SW480 (cell line): ENCODE measurements around the gene NEURL4.
"Not testable (repeated sequence)": the region's sequence is repeated elsewhere in the genome, so short reads cannot be mapped to it uniquely, and the experiment has no call there.

Experiments
- DNase-seq: peaks from one replicate; pipeline ENCODE4 v3.0.0-alpha.2; 2016; ENCODE audit warnings: low spot score

NEURL4 gene

GRCh38 chr17:7328840-7329373, at the start of gene NEURL4:
NEURL4 (minus strand) TSS chr17:7329335; CDS start chr17:7329312, 23 bp downstream.
- no peak for DNase-seq

GRCh38 chr17:7374353-7374752, 45.2 kb upstream of the NEURL4 start:
- no peak for DNase-seq

- DNase-seq = no peak
Observed at GRCh38 chr17:7370853-7371252, 41.7 kb upstream of the NEURL4 start.

- DNase-seq = no peak
Observed at GRCh38 chr17:7369825-7370224, 40.7 kb upstream of the NEURL4 start.

- not testable (repeated sequence) for DNase-seq
Observed at GRCh38 chr17:7368599-7368994, 39.5 kb upstream of the NEURL4 start.

- no peak for DNase-seq
Observed at GRCh38 chr17:7367918-7368598, 38.9 kb upstream of the NEURL4 start.

- no peak for DNase-seq
Observed at GRCh38 chr17:7367083-7367482, 37.9 kb upstream of the NEURL4 start.

- DNase-seq = not testable (repeated sequence)
Observed at GRCh38 chr17:7365963-7366362, 36.8 kb upstream of the NEURL4 start.

- no peak for DNase-seq
Observed at GRCh38 chr17:7363311-7363710, 34.2 kb upstream of the NEURL4 start.

GRCh38 chr17:7361906-7362305, 32.8 kb upstream of the NEURL4 start:
- no peak for DNase-seq

GRCh38 chr17:7357381-7357780, 28.2 kb upstream of the NEURL4 start:
- DNase-seq = no peak

GRCh38 chr17:7356756-7357155, 27.6 kb upstream of the NEURL4 start:
- DNase-seq = no peak

- DNase-seq = peak; percentile 75
Observed at GRCh38 chr17:7356072-7356549, 27.0 kb upstream of the NEURL4 start.

GRCh38 chr17:7355573-7355972, 26.4 kb upstream of the NEURL4 start:
- no peak for DNase-seq

- DNase-seq = no peak
Observed at GRCh38 chr17:7355053-7355452, 25.9 kb upstream of the NEURL4 start, which contains the start of gene TMEM95. TMEM95 (plus strand) TSS chr17:7355156; CDS start chr17:7355205, 49 bp downstream.

- peak; percentile 96 for DNase-seq
Observed at GRCh38 chr17:7354262-7354843, 25.2 kb upstream of the NEURL4 start.

GRCh38 chr17:7352910-7353635, 23.9 kb upstream of the NEURL4 start:
- no peak for DNase-seq

GRCh38 chr17:7352503-7352889, 23.4 kb upstream of the NEURL4 start:
- DNase-seq = no peak

- peak; percentile 98 for DNase-seq
Observed at GRCh38 chr17:7351665-7352502, 22.7 kb upstream of the NEURL4 start, which contains the start of gene KCTD11. KCTD11 (plus strand) TSS chr17:7352162.

- no peak for DNase-seq
Observed at GRCh38 chr17:7348478-7349242, 19.5 kb upstream of the NEURL4 start.
